Measurements from ENCODE around the gene VRK3. TPM values are rescaled to one million over a fixed set of nuclear protein-coding genes. Genes with fewer than 3 reads are reported as not detected.

The VRK3 gene
- total RNA-seq, 2 donors from 2014 or later = 43.5 to 48.9 TPM

GRCh38 chr19:49951806-49952478 lies 73.2 kb downstream of the VRK3 start:
- Mint-ChIP-seq H3K9me3 (peaks cover 5% of the 10 kb centered on the region), H3K27me3 (ENCODE audit: insufficient read depth) (peaks cover 4% of the 10 kb centered on the region), H3K27ac (no peak overlapping the region), H3K4me3 (no peak overlapping the region), H3K4me1 (peaks cover 2% of the 10 kb centered on the region), H3K36me3 (ENCODE audit: low read depth) (no peaks in the 10 kb centered on the region)
- DNase-seq = no peak
- WGBS, 2 experiments (ENCODE audit: insufficient coverage in 1 of 2, insufficient read length in 1 of 2) = 93 to 100% methylated on average over 6 to 9 of the region's 9 CpGs
- TF ChIP-seq, protein P1, sequence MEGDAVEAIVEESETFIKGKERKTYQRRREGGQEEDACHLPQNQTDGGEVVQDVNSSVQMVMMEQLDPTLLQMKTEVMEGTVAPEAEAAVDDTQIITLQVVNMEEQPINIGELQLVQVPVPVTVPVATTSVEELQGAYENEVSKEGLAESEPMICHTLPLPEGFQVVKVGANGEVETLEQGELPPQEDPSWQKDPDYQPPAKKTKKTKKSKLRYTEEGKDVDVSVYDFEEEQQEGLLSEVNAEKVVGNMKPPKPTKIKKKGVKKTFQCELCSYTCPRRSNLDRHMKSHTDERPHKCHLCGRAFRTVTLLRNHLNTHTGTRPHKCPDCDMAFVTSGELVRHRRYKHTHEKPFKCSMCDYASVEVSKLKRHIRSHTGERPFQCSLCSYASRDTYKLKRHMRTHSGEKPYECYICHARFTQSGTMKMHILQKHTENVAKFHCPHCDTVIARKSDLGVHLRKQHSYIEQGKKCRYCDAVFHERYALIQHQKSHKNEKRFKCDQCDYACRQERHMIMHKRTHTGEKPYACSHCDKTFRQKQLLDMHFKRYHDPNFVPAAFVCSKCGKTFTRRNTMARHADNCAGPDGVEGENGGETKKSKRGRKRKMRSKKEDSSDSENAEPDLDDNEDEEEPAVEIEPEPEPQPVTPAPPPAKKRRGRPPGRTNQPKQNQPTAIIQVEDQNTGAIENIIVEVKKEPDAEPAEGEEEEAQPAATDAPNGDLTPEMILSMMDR (conservative IDR thresholded peaks at IDR 0.05) = no peak
- H3K27ac ChIP-seq (ENCODE audit: low read depth, low read length) = no peak overlapping the region
- no peaks in the 10 kb centered on the region for H3K4me1 ChIP-seq (ENCODE audit: control insufficient read depth, insufficient read depth, low read length)
- no peaks in the 10 kb centered on the region for H3K36me3 ChIP-seq (ENCODE audit: control insufficient read depth, insufficient read depth, low read length)
- no peaks in the 10 kb centered on the region for H3K9me3 ChIP-seq (ENCODE audit: control insufficient read depth, low read length)
- no peaks in the 10 kb centered on the region for H3K27me3 ChIP-seq (ENCODE audit: control insufficient read depth, insufficient read depth, low read length, poor library complexity, severe bottlenecking)
- no peak overlapping the region for H3K9ac ChIP-seq (ENCODE audit: extremely low read depth, low read length, poor library complexity, severe bottlenecking)
- no peak overlapping the region for H3K4me3 ChIP-seq (ENCODE audit: low read length)

GRCh38 chr19:49950956-49951526 lies 74.1 kb downstream of the VRK3 start:
- Histone ChIP-seq H3K4me1 (ENCODE audit: control insufficient read depth, insufficient read depth, low read length) (no peaks in the 10 kb centered on the region), H3K27me3 (ENCODE audit: control insufficient read depth, insufficient read depth, low read length, poor library complexity, severe bottlenecking) (no peaks in the 10 kb centered on the region), H3K36me3 (ENCODE audit: control insufficient read depth, insufficient read depth, low read length) (no peaks in the 10 kb centered on the region), H3K27ac (ENCODE audit: low read depth, low read length) (no peak overlapping the region), H3K4me3 (ENCODE audit: low read length) (no peak overlapping the region), H3K9me3 (ENCODE audit: control insufficient read depth, low read length) (no peaks in the 10 kb centered on the region), H3K9ac (ENCODE audit: extremely low read depth, low read length, poor library complexity, severe bottlenecking) (no peak overlapping the region)
- no peak overlapping the region for H3K4me3 Mint-ChIP-seq
- H3K27me3 Mint-ChIP-seq (ENCODE audit: insufficient read depth) = peaks cover 7% of the 10 kb centered on the region
- TF ChIP-seq, protein P1 (conservative IDR thresholded peaks at IDR 0.05) = no peak
- no peak overlapping the region for H3K27ac Mint-ChIP-seq
- H3K9me3 Mint-ChIP-seq = peaks cover 5% of the 10 kb centered on the region
- peaks cover 2% of the 10 kb centered on the region for H3K4me1 Mint-ChIP-seq
- DNase-seq = no peak
- H3K36me3 Mint-ChIP-seq (ENCODE audit: low read depth) = no peaks in the 10 kb centered on the region
- 86 to 95% methylated on average over 10 to 13 of the region's 13 CpGs for WGBS, 2 experiments (ENCODE audit: insufficient coverage in 1 of 2, insufficient read length in 1 of 2)

GRCh38 chr19:49950590-49950948 lies 74.6 kb downstream of the VRK3 start:
- Mint-ChIP-seq H3K36me3 (ENCODE audit: low read depth) (no peaks in the 10 kb centered on the region), H3K4me3 (no peak overlapping the region), H3K27me3 (ENCODE audit: insufficient read depth) (peaks cover 7% of the 10 kb centered on the region), H3K27ac (no peak overlapping the region), H3K9me3 (peaks cover 6% of the 10 kb centered on the region), H3K4me1 (peaks cover 2% of the 10 kb centered on the region)
- Histone ChIP-seq H3K4me1 (ENCODE audit: control insufficient read depth, insufficient read depth, low read length) (no peaks in the 10 kb centered on the region), H3K27ac (ENCODE audit: low read depth, low read length) (no peak overlapping the region), H3K9me3 (ENCODE audit: control insufficient read depth, low read length) (no peaks in the 10 kb centered on the region), H3K27me3 (ENCODE audit: control insufficient read depth, insufficient read depth, low read length, poor library complexity, severe bottlenecking) (no peaks in the 10 kb centered on the region), H3K36me3 (ENCODE audit: control insufficient read depth, insufficient read depth, low read length) (no peaks in the 10 kb centered on the region), H3K9ac (ENCODE audit: extremely low read depth, low read length, poor library complexity, severe bottlenecking) (no peak overlapping the region), H3K4me3 (ENCODE audit: low read length) (no peak overlapping the region)
- WGBS, 2 experiments (ENCODE audit: insufficient coverage in 1 of 2, insufficient read length in 1 of 2) = 91 to 92% methylated on average over 3 to 5 of the region's 5 CpGs
- no peak for DNase-seq
- TF ChIP-seq, protein P1 (conservative IDR thresholded peaks at IDR 0.05) = no peak
